Endothelial cell of umbilical vein (primary cell): Measurements from ENCODE around the gene SLC17A9. TPM values are rescaled to one million over a fixed set of nuclear protein-coding genes. Genes with fewer than 3 reads are reported as not detected.

Experiments
- BruUV-seq: library from RNA; stranded (reverse); fragments of 400-500 nt; replicated peaks from 2 replicates; lab custom pipeline; 2021; lab: Mats Ljungman, UMichigan
- CTCF ChIA-PET: fragments of 300-600, 350-600 bp; sonication (Branson Sonifier 250); formaldehyde crosslinking; loops from one replicate; lab custom pipeline; 2021; ENCODE audit warnings: antibody characterized with exemption, inconsistent platforms; lab: Charles Lee
- POLR2A ChIA-PET: fragments of 300-600, 350-600 bp; sonication (Branson Sonifier 250); formaldehyde crosslinking; loops from one replicate; lab custom pipeline; 2021; ENCODE audit warnings: antibody characterized with exemption, inconsistent platforms; lab: Charles Lee
- DNase-seq: peaks from one replicate; pipeline ENCODE4 v3.0.0-alpha.2; 2011; ENCODE audit warnings: low read depth, low spot score
- FAIRE-seq: peaks from 2 replicates; lab custom pipeline; 2011; peaks lifted over from hg19 to GRCh38; lab: Jason Lieb, UNC
- H2AFZ ChIP-seq: 2 replicates; pipeline ENCODE4 v1.6.0; 2012; ENCODE audit warnings: low read depth, low read length, control low read depth, inconsistent platforms
- H3K27ac ChIP-seq: 2 replicates; pipeline ENCODE4 v1.5.1; 2011; ENCODE audit warnings: low read depth, mild to moderate bottlenecking, control low read depth, low read length, moderate library complexity; ENCODE audit not compliant: insufficient read depth
- H3K27me3 ChIP-seq, 2 experiments: 2 replicates each; pipeline versions ENCODE4 v1.6.0 to v1.6.1; 2011; ENCODE audit warnings: low read length in 2 of 2, mixed read lengths in 1 of 2; ENCODE audit not compliant: control insufficient read depth in 2 of 2, insufficient read depth in 2 of 2
- H3K36me3 ChIP-seq, 2 experiments: 2 replicates in 1 of 2; 3 replicates in 1 of 2; pipeline ENCODE4 v1.5.1; 2011; ENCODE audit warnings: low read length in 2 of 2, mild to moderate bottlenecking in 1 of 2, moderate library complexity in 1 of 2; ENCODE audit not compliant: control insufficient read depth in 2 of 2, insufficient read depth in 2 of 2; ENCODE audit errors: extremely low read depth in 1 of 2
- H3K4me1 ChIP-seq: 3 replicates; pipeline ENCODE4 v1.5.1; 2011; ENCODE audit warnings: mild to moderate bottlenecking, low read length; ENCODE audit not compliant: control insufficient read depth, insufficient read depth; ENCODE audit errors: extremely low read depth
- H3K4me2 ChIP-seq: 2 replicates; pipeline ENCODE4 v1.6.1; 2011; ENCODE audit warnings: low read length, control low read depth, mixed read lengths; ENCODE audit not compliant: insufficient read depth
- H3K4me3 ChIP-seq, 3 experiments: fragments of 200-600 bp in 1 of 3; sonication (generic), shearing (Covaris generic) in 1 of 3; replicated peaks in 1 of 3; 2 replicates each; pipeline ENCODE4 v1.5.1; 2011 to 2016; ENCODE audit warnings: control low read depth in 3 of 3, low read length in 3 of 3, mild to moderate bottlenecking in 2 of 3, inconsistent platforms in 1 of 3, low read depth in 1 of 3, moderate library complexity in 1 of 3; ENCODE audit not compliant: insufficient read depth in 1 of 3
- H3K79me2 ChIP-seq: 2 replicates; pipeline ENCODE4 v1.6.0; 2012; ENCODE audit warnings: low read length, inconsistent platforms; ENCODE audit not compliant: control insufficient read depth, insufficient read depth
- H3K9ac ChIP-seq: replicated peaks from 2 replicates; pipeline ENCODE3; 2011; ENCODE audit warnings: low read length, control low read depth; ENCODE audit not compliant: insufficient read depth; ENCODE audit errors: extremely low read depth
- H3K9me1 ChIP-seq: replicated peaks from 3 replicates; pipeline ENCODE4 v1.6.0; 2011; ENCODE audit warnings: mild to moderate bottlenecking, low read length; ENCODE audit not compliant: control insufficient read depth, insufficient read depth; ENCODE audit errors: extremely low read depth
- H3K9me3 ChIP-seq: replicated peaks from 2 replicates; pipeline ENCODE4 v1.5.1; 2012; ENCODE audit warnings: low read length, inconsistent platforms; ENCODE audit not compliant: control insufficient read depth, insufficient read depth
- H4K20me1 ChIP-seq: replicated peaks from 2 replicates; pipeline ENCODE3; 2011; ENCODE audit warnings: mild to moderate bottlenecking, low read length; ENCODE audit not compliant: control insufficient read depth, insufficient read depth; ENCODE audit errors: extremely low read depth
- EZH2 ChIP-seq: IDR thresholded peaks from 2 replicates; pipeline ENCODE4 v1.6.1; 2012; ENCODE audit warnings: borderline replicate concordance, low read depth, mild to moderate bottlenecking, moderate library complexity, low read length, inconsistent platforms; ENCODE audit not compliant: severe bottlenecking
- FOS ChIP-seq: IDR thresholded peaks from 2 replicates; pipeline ENCODE4 v1.6.1; 2011; ENCODE audit warnings: mild to moderate bottlenecking, low read length, moderate library complexity, borderline replicate concordance; ENCODE audit not compliant: insufficient read depth
- GATA2 ChIP-seq: IDR thresholded peaks from 2 replicates; pipeline ENCODE4 v1.7.0; 2011; ENCODE audit warnings: low read depth, mild to moderate bottlenecking, moderate library complexity, mixed read lengths, low read length; ENCODE audit not compliant: insufficient read length, insufficient read depth
- JUN ChIP-seq: IDR thresholded peaks from 2 replicates; pipeline ENCODE4 v1.6.1; 2011; ENCODE audit warnings: borderline replicate concordance, low read depth; ENCODE audit not compliant: insufficient read length, insufficient read depth
- MYC ChIP-seq: IDR thresholded peaks from one replicate; pipeline ENCODE4 v1.6.1; 2011; ENCODE audit warnings: mild to moderate bottlenecking, low read depth, low read length
- POLR2A ChIP-seq: IDR thresholded peaks from 2 replicates; pipeline ENCODE4 v1.6.1; 2012; ENCODE audit warnings: low read depth, mild to moderate bottlenecking, control low read depth, low read length
- POLR2AphosphoS5 ChIP-seq: IDR thresholded peaks from 2 replicates; pipeline ENCODE4 v1.6.1; 2012; ENCODE audit warnings: low read depth, mild to moderate bottlenecking, control low read depth, low read length, moderate library complexity; ENCODE audit not compliant: insufficient read depth
- dilution Hi-C: fragments of 300-500 bp; cut with MboI; formaldehyde crosslinking; loops from one replicate; pipeline ENCODE4 v1.15.0; 2019; ENCODE audit warnings: low sequenced_read_pairs; ENCODE audit not compliant: extremely low pct_ligation_motif_present
- intact Hi-C: fragments of 100-400 bp; cut with micrococcal nuclease; formaldehyde crosslinking; loops from one replicate; pipeline ENCODE4 v1.10.0; 2022
- polyA plus RNA-seq, 4 experiments: library from polyadenylated mRNA; depleted of rRNA in 3 of 4; stranded (reverse) in 3 of 4; unstranded in 1 of 4; fragments of >200 nt; gene quantifications; 2 replicates each; pipeline versions ENCODE4 v1.2.1 to v1.2.3, GENCODE V29; 2011 to 2012; ENCODE audit warnings: missing spikeins in 1 of 4
- total RNA-seq: library from RNA; stranded (reverse); gene quantifications from 2 replicates; pipeline ENCODE4 v1.2.3, GENCODE V29; 2021
- TF ChIP-seq, protein P1 (sequence below), 2 donors: IDR thresholded peaks; 1 replicate in 1 of 2; 2 replicates in 1 of 2; pipeline ENCODE4 v1.5.1; 2011; ENCODE audit warnings: low read length in 2 of 2, mild to moderate bottlenecking in 2 of 2, moderate library complexity in 2 of 2, control low read depth in 1 of 2, inconsistent platforms in 1 of 2, low read depth in 1 of 2; ENCODE audit not compliant: insufficient read depth in 1 of 2; ENCODE audit errors: extremely low read depth in 1 of 2
- TF ChIP-seq, protein P2 (sequence below): IDR thresholded peaks from 2 replicates; pipeline ENCODE4 v1.6.1; 2011; ENCODE audit not compliant: insufficient read depth, insufficient read length

Gene SLC17A9
- total and polyA plus RNA-seq, 2 donors (not counting 3 experiments of a cell fraction or from before 2014, with no cell fraction given), result 38.2 to 44.5 TPM

DNA sequence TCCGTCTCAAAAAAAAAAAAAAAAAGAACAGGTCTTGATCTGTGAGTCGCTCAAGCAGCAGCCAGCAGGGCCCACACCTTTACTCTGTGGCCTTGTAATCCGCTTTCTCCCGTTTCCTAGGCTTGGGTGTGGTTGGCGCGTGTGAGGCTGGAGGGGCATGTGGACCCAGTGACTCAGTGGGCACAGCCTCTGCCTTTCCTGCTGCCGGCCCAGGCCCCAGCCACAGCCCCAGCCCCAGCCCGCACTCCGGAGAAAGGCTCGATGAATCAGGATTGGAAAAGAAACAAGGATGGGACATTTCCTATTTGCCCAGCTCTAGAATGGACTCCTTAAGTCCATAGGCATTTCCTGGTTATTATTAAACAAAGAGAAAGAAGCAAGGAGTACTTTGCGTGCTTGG is 50.0 kb downstream of the SLC17A9 start:
- Histone ChIP-seq H2AFZ (no peak overlapping the region), H3K27me3 (peaks cover 45 to 65% of the 10 kb centered on the region in 2 experiments), H3K79me2 (no peaks in the 10 kb centered on the region), H3K4me1 (no peaks in the 10 kb centered on the region), H3K36me3 (no peaks in the 10 kb centered on the region), H3K27ac (no peak overlapping the region), H4K20me1 (no peaks in the 10 kb centered on the region), H3K9me1 (no peaks in the 10 kb centered on the region), H3K4me3 (no peak overlapping the region), H3K4me2 (no peak overlapping the region), H3K9ac (no peak overlapping the region), H3K9me3 (no peaks in the 10 kb centered on the region)
- ChIA-PET CTCF (interaction anchor here (0.6 to 1.6 kb wide), 2 partner anchors 23 to 592 kb away, joined by 4 to 5 read pairs; no protein-coding TSS in a partner anchor), POLR2A (interaction anchor here (0.6 to 0.8 kb wide), 2 partner anchors 8 to 48 kb away, joined by 4 to 5 read pairs; no protein-coding TSS in a partner anchor)
- DNase-seq (no peak), FAIRE-seq (no peak)
- dilution Hi-C loops (no loop called here), intact Hi-C loops (no loop called here)
- TF ChIP-seq EZH2 (no peak), MYC (no peak), POLR2AphosphoS5 (no peak), POLR2A (no peak), JUN (no peak), GATA2 (no peak), FOS (no peak)
- TF ChIP-seq, protein P1, sequence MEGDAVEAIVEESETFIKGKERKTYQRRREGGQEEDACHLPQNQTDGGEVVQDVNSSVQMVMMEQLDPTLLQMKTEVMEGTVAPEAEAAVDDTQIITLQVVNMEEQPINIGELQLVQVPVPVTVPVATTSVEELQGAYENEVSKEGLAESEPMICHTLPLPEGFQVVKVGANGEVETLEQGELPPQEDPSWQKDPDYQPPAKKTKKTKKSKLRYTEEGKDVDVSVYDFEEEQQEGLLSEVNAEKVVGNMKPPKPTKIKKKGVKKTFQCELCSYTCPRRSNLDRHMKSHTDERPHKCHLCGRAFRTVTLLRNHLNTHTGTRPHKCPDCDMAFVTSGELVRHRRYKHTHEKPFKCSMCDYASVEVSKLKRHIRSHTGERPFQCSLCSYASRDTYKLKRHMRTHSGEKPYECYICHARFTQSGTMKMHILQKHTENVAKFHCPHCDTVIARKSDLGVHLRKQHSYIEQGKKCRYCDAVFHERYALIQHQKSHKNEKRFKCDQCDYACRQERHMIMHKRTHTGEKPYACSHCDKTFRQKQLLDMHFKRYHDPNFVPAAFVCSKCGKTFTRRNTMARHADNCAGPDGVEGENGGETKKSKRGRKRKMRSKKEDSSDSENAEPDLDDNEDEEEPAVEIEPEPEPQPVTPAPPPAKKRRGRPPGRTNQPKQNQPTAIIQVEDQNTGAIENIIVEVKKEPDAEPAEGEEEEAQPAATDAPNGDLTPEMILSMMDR (IDR thresholded peaks at IDR 0.05; ENCODE audit: extremely low read depth in 1 of 2, insufficient read depth in 1 of 2, low read depth in 1 of 2, low read length in 2 of 2), result no peak
- TF ChIP-seq, protein P2, sequence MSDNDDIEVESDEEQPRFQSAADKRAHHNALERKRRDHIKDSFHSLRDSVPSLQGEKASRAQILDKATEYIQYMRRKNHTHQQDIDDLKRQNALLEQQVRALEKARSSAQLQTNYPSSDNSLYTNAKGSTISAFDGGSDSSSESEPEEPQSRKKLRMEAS, result no peak
- BruUV-seq, result no TSS peak
